HG03095 (cell line): ENCODE data around the gene MAMDC2.
"Not testable (repeated sequence)": the region's sequence is repeated elsewhere in the genome, so short reads cannot be mapped to it uniquely, and the experiment has no call there.

Experiments
- ATAC-seq: cut with Tn5 transposase; IDR thresholded peaks from one replicate; pipeline ENCODE4 v1.9.1; 2021; ENCODE audit warnings: moderate library complexity; ENCODE audit not compliant: unreplicated experiment

MAMDC2 gene

DNA sequence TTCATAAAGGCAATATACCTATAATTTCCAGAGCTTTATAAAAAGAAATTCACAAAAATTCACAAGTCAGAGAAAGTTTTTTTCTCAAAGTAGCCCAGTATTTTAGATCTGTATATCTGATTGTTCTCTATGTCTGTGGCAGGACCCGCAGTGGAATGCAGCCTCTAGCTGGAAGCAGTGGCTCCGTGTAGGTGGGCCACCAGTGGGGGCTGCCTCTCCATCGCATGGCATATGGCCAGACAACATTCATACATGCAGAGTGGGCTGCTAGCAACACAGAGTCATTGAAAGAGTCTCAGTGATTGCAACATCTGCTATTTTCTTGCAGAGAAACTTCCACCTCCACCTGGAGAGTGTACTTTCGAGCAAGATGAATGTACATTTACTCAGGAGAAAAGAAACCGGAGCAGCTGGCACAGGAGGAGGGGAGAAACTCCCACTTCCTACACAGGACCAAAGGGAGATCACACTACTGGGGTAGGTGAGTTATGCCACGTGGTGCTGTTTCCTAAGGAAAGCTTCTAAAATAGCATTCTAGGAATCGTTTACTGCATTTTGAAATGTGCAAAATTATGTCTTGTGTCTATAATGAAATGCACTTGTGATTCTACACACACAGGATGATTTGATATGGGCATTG lies 126.6 kb downstream of the MAMDC2 start:
- ATAC-seq, result no peak

- no peak for ATAC-seq
Observed at GRCh38 chr9:70172532-70172931, 128.9 kb downstream of the MAMDC2 start.

DNA sequence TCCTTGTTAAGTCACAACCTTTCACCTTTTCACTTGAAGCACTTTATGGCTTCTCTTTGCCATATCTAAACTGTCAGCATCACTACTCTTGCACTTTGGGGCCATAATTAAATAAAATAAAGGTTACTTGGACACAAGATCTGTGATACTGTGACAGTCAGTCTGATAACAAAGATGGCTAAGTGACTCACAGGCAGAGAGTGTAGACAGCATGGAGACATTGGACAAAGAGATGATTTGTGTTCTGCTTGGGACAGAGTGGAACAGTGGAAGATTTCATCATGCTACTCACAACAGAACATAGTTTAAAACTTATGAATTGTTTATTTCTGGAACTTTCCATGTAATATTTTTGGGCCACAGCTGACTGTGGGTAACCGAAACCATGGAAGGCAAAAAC lies 133.5 kb downstream of the MAMDC2 start:
- no peak for ATAC-seq

DNA sequence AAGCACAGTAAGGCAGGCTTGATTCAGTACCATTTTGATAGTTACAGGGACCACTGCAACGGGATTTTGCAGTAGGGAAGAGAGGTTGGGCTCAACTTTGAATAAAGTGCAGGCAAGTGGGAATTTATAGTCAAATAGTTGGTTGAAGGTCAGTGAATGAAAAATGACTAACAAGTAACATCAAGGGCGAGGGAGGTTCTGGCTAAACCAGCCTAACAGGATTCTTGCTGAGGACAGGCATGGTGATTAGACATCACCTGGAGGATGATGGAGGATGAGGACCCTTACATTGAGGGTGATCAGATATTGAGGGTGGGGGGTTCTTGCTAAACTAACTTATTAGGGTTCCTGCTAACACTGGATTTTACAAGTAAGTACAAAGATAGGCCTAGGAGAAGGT lies 149.1 kb downstream of the MAMDC2 start:
- ATAC-seq, result no peak

DNA sequence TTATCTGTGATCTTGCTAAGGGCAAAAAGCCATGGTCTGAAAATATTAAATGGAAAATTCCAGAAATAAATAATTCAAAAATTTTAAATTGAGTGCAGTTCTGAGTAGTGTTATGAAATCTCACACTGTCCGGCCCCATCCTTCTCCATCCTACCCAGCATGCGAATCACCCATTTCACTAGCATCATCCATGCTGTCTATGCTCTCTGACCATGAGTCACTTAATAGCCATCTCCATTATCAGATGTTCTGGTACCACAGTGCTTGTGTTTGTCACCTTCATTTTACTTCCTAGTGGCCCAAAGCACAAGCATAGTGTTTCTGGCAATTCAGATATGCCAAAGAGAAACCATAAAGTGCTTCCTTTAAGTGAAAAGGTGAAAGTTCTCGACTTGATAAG lies 151.8 kb downstream of the MAMDC2 start:
- no peak for ATAC-seq

DNA sequence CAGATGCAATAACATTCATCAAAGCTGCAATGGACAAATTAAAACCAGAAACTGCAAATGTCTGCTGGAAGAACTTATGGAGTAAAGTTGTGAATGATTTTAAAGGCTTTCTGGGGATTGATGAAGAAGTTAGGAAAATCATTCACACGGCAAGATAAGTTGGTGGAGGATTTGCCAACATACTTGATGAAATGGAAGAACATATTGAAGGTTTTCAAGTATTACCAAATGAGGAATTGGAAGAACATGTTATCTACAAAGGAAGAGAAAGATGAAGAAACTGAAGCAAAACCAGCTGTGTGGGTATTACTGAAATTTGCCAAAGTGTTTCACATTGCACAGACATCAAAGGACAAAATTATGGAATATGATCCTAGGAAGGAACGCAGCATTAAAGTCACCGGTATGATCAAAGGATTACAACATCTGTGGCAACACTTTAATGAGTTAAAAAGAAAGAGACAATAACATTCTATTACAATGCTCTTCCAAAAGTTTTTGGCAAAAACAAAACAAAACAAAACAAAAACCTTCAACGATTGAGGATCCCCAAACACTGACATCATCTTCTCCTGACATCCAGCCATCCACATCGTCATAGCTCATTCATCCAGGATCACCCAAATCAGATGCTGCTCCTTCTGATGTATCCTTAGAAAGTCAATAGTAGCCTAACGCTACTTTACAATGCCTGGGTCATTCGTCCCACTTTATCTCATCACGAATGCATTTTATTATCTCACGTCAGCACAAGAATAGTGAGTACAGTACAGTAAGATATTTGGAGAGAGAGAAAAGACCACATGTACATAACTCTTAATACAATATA lies 153.8 kb downstream of the MAMDC2 start:
- ATAC-seq, result no peak

GRCh38 chr9:70204743-70205142 lies 161.1 kb downstream of the MAMDC2 start:
- ATAC-seq, result not testable (repeated sequence)

GRCh38 chr9:70205366-70206020 lies 161.8 kb downstream of the MAMDC2 start:
- ATAC-seq, result no peak

DNA sequence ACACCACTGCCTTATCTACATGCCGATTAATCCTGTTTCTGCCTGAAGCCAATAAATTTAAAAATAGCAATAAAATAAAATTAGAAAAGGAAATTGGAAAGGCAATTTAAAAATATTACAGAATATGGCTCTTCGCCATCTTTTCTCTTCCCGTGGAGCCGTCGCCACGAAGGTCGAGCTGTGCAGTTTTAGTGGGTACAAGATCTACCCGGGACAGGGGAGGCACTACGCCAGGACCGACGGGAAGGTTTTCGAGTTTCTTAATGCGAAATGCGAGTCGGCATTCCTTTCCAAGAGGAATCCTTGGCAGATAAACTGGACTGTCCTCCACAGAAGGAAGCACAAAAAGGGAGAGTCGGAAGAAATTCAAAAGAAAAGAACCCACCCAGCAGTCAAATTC lies 173.4 kb downstream of the MAMDC2 start:
- no peak for ATAC-seq

GRCh38 chr9:70218767-70219166 lies 175.1 kb downstream of the MAMDC2 start:
- no peak for ATAC-seq

DNA sequence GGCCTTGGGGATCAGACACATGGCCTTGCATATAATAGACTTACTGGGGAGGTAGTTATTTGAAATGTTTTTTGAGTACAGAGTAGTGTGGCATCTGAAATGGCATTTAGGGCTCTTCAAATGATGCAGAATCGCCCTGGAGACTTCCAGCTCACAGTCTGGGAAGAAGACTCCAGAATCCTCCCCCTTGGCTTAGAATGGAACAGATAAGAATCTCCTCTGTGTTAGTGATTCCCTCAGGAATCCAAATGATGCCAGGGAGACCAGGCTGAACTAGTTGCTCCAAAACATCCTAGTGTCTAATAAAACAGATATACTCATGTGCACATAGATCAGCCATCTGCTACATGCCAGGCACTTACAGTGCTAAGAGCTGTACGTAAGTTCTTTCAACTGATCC lies 176.6 kb downstream of the MAMDC2 start:
- ATAC-seq, result no peak

DNA sequence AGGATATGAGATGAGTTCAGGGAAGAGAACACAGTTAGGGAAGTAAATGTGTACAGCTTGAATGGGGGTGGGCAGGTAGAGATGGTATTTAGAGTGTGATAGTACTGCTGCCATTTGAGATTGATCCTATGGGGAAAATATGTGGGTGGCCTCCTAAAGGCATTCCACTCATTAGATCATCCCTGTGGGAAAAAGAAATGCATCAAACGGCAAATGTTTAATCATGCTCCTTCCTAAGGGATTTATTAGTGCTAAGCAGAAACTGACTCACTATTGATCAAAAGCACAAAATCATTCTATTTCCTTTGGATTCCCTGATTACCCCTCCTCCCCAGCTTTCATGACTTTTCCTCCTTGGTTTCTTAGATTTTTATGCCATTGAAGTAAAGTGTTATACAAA lies 178.7 kb downstream of the MAMDC2 start:
- ATAC-seq, result no peak

DNA sequence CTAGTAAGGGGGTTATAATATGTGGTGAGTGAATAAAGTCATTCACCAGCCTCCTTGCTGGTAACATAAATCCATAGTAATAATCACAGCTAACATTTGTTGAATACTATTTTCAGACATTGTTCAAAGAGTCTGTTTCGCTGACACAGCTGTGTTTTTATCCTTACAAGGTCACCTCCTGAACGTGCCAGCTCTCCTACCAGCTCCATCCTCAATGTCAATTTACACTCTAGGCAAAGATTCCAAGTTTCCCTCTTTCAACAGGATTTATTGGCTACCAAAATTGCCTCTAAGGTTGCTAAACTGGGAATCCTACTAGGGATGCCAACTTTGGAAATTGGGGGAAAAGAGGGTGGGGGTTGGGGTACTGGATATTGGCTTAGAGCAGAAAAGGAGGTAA lies 184.5 kb downstream of the MAMDC2 start:
- no peak for ATAC-seq

DNA sequence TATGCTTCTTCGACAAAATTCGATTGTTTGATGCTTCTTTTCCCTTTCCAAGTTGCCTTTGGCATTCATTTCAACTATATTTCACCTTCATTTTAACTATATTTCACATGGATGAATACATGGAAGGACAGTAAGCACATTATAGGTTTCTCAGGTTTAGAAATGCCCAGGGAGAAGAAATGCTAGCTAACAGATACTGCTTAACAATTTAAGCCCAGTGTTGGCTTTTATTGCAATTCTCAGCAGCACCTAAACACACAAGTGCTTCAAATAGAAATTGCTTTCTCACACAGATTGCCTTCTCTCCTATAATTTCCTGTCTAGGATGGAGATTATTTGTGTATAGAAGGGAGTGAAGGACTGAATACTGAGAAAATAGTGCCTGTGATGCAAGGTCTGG lies 185.0 kb downstream of the MAMDC2 start:
- no peak for ATAC-seq

- ATAC-seq, result no peak
Observed at GRCh38 chr9:70229026-70229425, 185.4 kb downstream of the MAMDC2 start.

DNA sequence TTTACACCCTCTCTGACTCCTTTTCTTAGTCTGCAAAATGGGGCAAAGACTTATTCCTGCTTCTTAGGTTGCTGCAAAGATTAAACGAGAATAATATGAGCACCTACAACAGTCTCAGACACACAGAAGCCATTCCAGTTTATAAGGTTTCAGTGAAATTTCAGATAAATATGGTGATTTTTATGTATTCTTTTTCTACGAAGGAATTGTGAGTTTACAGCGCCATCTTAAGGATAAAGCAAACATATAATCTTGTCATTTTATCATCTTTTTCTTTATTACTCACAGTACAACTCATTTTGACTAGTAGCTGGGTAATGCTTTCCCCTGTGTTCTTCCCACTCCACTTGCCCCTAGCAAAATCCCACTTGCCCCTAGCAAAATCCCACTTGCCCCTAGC lies 185.9 kb downstream of the MAMDC2 start:
- no peak for ATAC-seq

- no peak for ATAC-seq
Observed at GRCh38 chr9:70232476-70232875, 188.8 kb downstream of the MAMDC2 start.

- ATAC-seq, result not testable (repeated sequence)
Observed at GRCh38 chr9:70234208-70234607, 190.6 kb downstream of the MAMDC2 start.

DNA sequence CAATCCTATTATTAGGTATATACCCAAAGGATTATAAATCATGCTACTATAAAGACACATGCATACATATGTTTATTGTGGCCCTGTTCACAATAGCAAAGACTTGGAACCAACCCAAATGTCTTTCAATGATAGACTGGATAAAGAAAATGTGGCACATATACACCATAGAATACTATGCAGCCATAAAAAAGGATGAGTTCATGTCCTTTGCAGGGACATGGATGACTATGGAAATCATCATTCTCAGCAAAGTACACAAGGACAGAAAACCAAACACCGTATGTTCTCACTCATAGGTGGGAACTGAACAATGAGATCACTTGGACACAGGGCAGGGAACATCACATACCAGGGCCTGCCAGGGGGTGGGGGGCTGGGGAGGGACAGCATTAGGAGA lies 202.3 kb downstream of the MAMDC2 start:
- ATAC-seq, result not testable (repeated sequence)

DNA sequence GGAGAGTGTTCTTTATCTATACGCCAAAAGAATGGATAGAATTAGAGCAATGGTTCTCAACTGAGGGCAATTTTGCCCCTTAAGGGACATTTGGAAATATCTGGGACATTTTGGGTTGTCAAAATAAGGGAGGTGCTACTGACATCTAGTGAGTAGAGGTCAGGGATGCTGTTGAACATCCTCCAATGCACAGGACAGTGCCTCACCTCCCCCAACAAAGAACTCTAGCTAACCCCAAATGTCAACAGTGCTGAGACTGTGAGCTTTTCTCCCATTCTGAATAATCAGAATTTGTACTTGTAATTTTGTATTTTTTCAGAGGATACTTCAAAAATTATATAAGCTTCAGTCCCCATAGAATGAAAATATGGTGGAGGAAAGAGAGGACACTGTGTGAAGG lies 206.6 kb downstream of the MAMDC2 start:
- no peak for ATAC-seq

DNA sequence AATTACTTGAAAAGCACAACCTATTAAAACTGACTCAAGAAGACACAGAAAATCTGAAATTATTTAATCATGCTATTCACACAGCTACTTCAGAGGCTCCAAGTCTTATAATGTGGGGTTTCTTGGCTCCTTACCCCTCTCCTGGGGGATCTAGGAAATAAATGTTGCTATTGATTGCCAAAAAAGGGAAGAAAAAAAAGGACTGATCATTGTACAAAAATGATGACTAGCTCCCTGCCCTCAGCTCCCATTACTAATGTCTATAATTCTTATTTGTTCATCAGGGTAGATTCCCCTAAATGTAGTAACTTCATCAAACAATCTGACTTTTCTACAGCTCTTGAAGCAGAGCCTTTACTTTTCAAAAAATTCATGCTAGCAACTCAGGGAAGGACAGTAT lies 211.8 kb downstream of the MAMDC2 start:
- ATAC-seq, result no peak

DNA sequence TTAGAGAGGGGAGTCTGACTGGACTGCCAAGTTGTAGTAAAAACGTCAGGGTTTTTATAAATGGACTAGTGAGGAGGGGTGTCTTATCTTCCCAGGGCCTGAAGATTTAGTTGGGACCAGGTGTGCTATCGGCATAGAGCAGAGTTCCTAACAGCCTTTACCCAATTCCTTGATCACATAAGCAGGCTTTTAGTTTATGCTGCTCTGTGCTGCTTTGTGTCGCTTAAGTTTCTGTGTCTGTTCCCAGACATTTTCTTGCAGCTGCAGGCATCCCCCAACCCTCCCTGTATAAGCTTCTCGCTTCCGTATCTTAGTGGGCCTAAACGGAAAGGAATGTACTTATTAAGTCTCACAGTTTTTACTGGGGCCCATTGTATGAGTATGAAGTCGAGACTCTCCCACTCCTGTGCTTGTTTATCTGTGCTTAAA lies 212.5 kb downstream of the MAMDC2 start:
- no peak for ATAC-seq
